Neural progenitor cell (in vitro differentiated cells): ENCODE data around the gene UBQLN1. TPM values are rescaled to one million over a fixed set of nuclear protein-coding genes. Genes with fewer than 3 reads are reported as not detected.
"Not testable (repeated sequence)": the region's sequence is repeated elsewhere in the genome, so short reads cannot be mapped to it uniquely, and the experiment has no call there.

Experiments
- DNase-seq: peaks from one replicate; pipeline ENCODE4 v3.0.0-alpha.2; 2016; ENCODE audit warnings: low spot score
- H2AFZ ChIP-seq: fragments of 200-600 bp; sonication (generic); replicated peaks from 2 replicates; pipeline ENCODE4 v1.6.1; 2016; ENCODE audit warnings: antibody characterized with exemption
- H3F3A ChIP-seq: fragments of 200-600 bp; sonication (generic); 2 replicates; pipeline ENCODE4 v1.6.1; 2016; ENCODE audit warnings: antibody characterized with exemption, low read depth
- H3K27ac ChIP-seq: fragments of 200-600 bp; sonication (generic); 2 replicates; pipeline ENCODE4 v1.5.1; 2016; ENCODE audit warnings: mild to moderate bottlenecking
- H3K27me3 ChIP-seq: fragments of 200-600 bp; sonication (generic); 2 replicates; pipeline ENCODE4 v1.6.1; 2016; ENCODE audit warnings: mild to moderate bottlenecking, moderate library complexity
- H3K36me3 ChIP-seq: fragments of 200-600 bp; sonication (generic); 2 replicates; pipeline ENCODE4 v1.5.1; 2016
- H3K4me1 ChIP-seq: fragments of 200-600 bp; sonication (generic); 2 replicates; pipeline ENCODE4 v1.6.1; 2016; ENCODE audit warnings: mixed run types
- H3K4me2 ChIP-seq: fragments of 200-600 bp; sonication (generic); 2 replicates; pipeline ENCODE4 v1.6.1; 2016
- H3K4me3 ChIP-seq: fragments of 200-600 bp; sonication (generic); 2 replicates; pipeline ENCODE4 v1.5.1; 2016
- H3K79me2 ChIP-seq: fragments of 200-600 bp; sonication (generic); 2 replicates; pipeline ENCODE4 v1.6.1; 2016; ENCODE audit warnings: low read depth
- H3K9ac ChIP-seq: fragments of 200-600 bp; sonication (generic); 2 replicates; pipeline ENCODE4 v1.6.1; 2016
- H3K9me3 ChIP-seq: fragments of 200-600 bp; sonication (generic); 2 replicates; pipeline ENCODE4 v1.5.1; 2016; ENCODE audit warnings: low read depth
- H4K20me1 ChIP-seq: fragments of 200-600 bp; sonication (generic); 2 replicates; pipeline ENCODE4 v1.6.1; 2016; ENCODE audit warnings: low read depth
- H3K27ac Mint-ChIP-seq: 3 replicates; pipeline ENCODE4 v1.8.0; 2021; ENCODE audit warnings: mixed read lengths
- H3K27me3 Mint-ChIP-seq: 2 replicates; pipeline ENCODE4 v1.8.0; 2022; ENCODE audit warnings: low read depth, mild to moderate bottlenecking, inconsistent platforms, moderate library complexity, mixed read lengths; ENCODE audit not compliant: insufficient read depth
- H3K36me3 Mint-ChIP-seq: 3 replicates; pipeline ENCODE4 v1.8.0; 2021; ENCODE audit warnings: mixed read lengths
- H3K4me1 Mint-ChIP-seq: 3 replicates; pipeline ENCODE4 v1.8.0; 2021; ENCODE audit warnings: mixed read lengths
- H3K4me3 Mint-ChIP-seq: 3 replicates; pipeline ENCODE4 v1.8.0; 2021; ENCODE audit warnings: mild to moderate bottlenecking, moderate library complexity, mixed read lengths
- H3K9me3 Mint-ChIP-seq: 3 replicates; pipeline ENCODE4 v1.8.0; 2020; ENCODE audit warnings: mixed read lengths
- EZH2 ChIP-seq: fragments of 200-600 bp; sonication (generic); IDR thresholded peaks from 2 replicates; pipeline ENCODE4 v1.6.1; 2017; ENCODE audit warnings: antibody characterized with exemption, mild to moderate bottlenecking, moderate library complexity
- EZH2phosphoT487 ChIP-seq: fragments of 200-600 bp; sonication (generic); IDR thresholded peaks from 2 replicates; pipeline ENCODE4 v1.6.1; 2017; ENCODE audit warnings: antibody characterized with exemption
- total RNA-seq: library from RNA; depleted of rRNA; stranded (reverse); fragments of >200 nt; gene quantifications from 2 replicates; pipeline ENCODE4 v1.2.3, GENCODE V29; 2015; ENCODE audit warnings: low replicate concordance
- TF ChIP-seq, protein P1 (sequence below): fragments of 200-600 bp; sonication (generic); IDR thresholded peaks from 2 replicates; pipeline ENCODE4 v1.5.1; 2017; ENCODE audit warnings: antibody characterized with exemption, mild to moderate bottlenecking

The UBQLN1 gene
- total RNA-seq, 1 donor from 2014 or later: 143 TPM

DNA sequence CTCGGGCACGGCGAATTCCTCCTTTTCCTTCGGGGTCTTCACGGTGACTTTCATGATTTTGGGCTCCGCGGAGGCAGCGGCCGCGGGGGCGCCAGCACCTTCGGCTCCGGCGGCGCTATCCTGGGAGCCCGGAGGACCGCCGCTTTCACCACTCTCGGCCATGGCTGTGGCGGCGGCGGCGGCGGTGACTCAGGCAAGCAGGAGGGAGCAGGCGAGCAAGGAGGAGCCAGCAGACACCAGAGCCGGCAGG is 315 bp downstream of the UBQLN1 start:
- no peak for DNase-seq
- H3K4me3 ChIP-seq: peak overlapping the region; percentile 77
- H3K27ac ChIP-seq: peak overlapping the region; percentile 99
- H3K9ac ChIP-seq: peak overlapping the region; percentile 90
- no peak overlapping the region for H2AFZ ChIP-seq
- H4K20me1 ChIP-seq: peaks cover 30% of the 10 kb centered on the region
- H3K27me3 Mint-ChIP-seq: no peaks in the 10 kb centered on the region
- TF ChIP-seq EZH2 (no peak), EZH2phosphoT487 (no peak)
- TF ChIP-seq, protein P1, sequence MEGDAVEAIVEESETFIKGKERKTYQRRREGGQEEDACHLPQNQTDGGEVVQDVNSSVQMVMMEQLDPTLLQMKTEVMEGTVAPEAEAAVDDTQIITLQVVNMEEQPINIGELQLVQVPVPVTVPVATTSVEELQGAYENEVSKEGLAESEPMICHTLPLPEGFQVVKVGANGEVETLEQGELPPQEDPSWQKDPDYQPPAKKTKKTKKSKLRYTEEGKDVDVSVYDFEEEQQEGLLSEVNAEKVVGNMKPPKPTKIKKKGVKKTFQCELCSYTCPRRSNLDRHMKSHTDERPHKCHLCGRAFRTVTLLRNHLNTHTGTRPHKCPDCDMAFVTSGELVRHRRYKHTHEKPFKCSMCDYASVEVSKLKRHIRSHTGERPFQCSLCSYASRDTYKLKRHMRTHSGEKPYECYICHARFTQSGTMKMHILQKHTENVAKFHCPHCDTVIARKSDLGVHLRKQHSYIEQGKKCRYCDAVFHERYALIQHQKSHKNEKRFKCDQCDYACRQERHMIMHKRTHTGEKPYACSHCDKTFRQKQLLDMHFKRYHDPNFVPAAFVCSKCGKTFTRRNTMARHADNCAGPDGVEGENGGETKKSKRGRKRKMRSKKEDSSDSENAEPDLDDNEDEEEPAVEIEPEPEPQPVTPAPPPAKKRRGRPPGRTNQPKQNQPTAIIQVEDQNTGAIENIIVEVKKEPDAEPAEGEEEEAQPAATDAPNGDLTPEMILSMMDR: no peak
- no peaks in the 10 kb centered on the region for H3K36me3 ChIP-seq
- H3K4me1 Mint-ChIP-seq: peaks cover 23% of the 10 kb centered on the region
- H3K4me2 ChIP-seq: peak overlapping the region; percentile 98
- no peak overlapping the region for H3K27ac Mint-ChIP-seq
- H3K4me3 Mint-ChIP-seq: peak overlapping the region; percentile 90
- H3K4me1 ChIP-seq: peaks cover 12% of the 10 kb centered on the region
- H3K9me3 Mint-ChIP-seq: peaks cover 10% of the 10 kb centered on the region
- no peaks in the 10 kb centered on the region for H3K9me3 ChIP-seq
- peaks cover 19% of the 10 kb centered on the region for H3K36me3 Mint-ChIP-seq
- H3K79me2 ChIP-seq: peaks cover 61% of the 10 kb centered on the region
- no peaks in the 10 kb centered on the region for H3K27me3 ChIP-seq
- H3F3A ChIP-seq: peaks cover 5% of the 10 kb centered on the region

DNA sequence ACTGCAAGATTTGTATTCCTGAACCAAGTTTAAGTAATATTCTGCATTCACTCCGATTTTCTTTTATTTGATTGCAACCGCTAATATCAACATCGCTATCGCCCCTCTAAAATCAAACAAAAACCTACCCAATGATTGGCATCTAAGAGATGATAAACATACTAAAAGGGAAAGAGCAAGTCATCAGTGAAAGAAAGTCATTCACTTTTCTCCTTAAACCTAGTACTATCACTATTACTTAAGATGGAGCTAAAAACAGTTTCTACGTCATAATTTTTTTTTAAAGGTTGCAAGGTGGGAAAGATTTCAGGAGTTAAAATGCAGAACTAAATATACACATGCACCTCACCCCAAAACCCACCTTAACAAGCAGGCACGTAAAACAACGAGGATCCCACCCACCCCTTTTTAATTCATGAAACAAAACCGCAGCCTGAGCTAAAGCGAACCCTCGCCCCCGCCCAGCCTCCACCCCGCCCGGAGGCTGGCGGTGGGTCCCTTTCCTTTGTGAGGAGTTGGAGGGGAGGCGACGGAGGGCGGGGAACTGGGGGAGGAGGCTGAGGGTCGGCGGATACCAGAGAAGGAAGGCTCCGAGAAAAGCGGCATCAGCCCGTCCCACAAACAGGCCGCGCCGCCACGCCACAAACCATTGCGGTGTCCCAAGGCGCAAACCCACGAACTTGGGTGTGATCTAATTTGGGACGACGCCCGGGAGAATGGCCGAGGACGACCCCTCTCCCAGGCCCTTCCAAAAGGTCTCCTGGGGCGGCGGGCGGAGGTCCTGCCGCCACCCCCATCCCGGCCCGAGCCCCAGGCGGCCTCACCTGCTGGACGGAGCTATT is 861 bp downstream of the UBQLN1 start:
- Histone ChIP-seq H3K27ac (peak overlapping the region; percentile 99), H2AFZ (peak overlapping the region; percentile 35), H4K20me1 (peaks cover 36% of the 10 kb centered on the region), H3K4me2 (peak overlapping the region; percentile 98), H3K79me2 (peaks cover 66% of the 10 kb centered on the region), H3K4me3 (peak overlapping the region; percentile 77), H3F3A (peaks cover 5% of the 10 kb centered on the region), H3K4me1 (peaks cover 15% of the 10 kb centered on the region), H3K36me3 (no peaks in the 10 kb centered on the region), H3K27me3 (no peaks in the 10 kb centered on the region), H3K9ac (peak overlapping the region; percentile 90), H3K9me3 (no peaks in the 10 kb centered on the region)
- H3K4me3 Mint-ChIP-seq: peak overlapping the region; percentile 90
- peaks cover 23% of the 10 kb centered on the region for H3K36me3 Mint-ChIP-seq
- H3K27ac Mint-ChIP-seq: peak overlapping the region; percentile 81
- H3K27me3 Mint-ChIP-seq: no peaks in the 10 kb centered on the region
- peaks cover 27% of the 10 kb centered on the region for H3K4me1 Mint-ChIP-seq
- peaks cover 10% of the 10 kb centered on the region for H3K9me3 Mint-ChIP-seq
- TF ChIP-seq EZH2 (no peak), EZH2phosphoT487 (no peak)
- TF ChIP-seq, protein P1: no peak
- DNase-seq: peak; percentile 90

DNA sequence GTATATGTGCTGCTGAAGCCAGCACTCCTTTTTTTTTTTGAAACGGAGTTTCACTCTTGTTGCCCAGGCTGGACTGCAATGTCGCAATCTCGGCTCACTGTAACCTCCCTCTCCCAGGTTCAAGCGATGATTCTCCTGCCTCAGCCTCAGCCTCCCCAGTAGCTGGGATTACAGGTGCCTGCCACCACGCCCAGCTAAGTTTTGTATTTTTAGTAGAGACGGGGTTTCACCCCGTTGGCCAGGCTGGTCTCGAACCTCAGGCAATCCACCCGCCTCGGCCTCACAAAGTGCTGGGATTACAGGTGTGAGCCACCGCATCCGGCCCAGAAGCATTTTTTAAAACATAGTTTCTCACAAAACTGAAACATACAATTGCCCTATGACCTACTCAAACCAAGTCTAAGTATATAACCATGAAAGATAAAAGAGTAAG is 2.5 kb downstream of the UBQLN1 start:
- not testable (repeated sequence) for DNase-seq, H3F3A ChIP-seq, H3K27ac ChIP-seq, H3K27me3 Mint-ChIP-seq, H3K27ac Mint-ChIP-seq, H3K36me3 ChIP-seq, H3K27me3 ChIP-seq, H2AFZ ChIP-seq, H3K9ac ChIP-seq, H3K9me3 ChIP-seq
- Histone ChIP-seq H3K4me1 (peaks cover 24% of the 10 kb centered on the region), H3K79me2 (peaks cover 83% of the 10 kb centered on the region), H4K20me1 (peaks cover 52% of the 10 kb centered on the region), H3K4me3 (peak overlapping the region; percentile 77), H3K4me2 (peak overlapping the region; percentile 98)
- H3K4me1 Mint-ChIP-seq: peaks cover 29% of the 10 kb centered on the region
- H3K9me3 Mint-ChIP-seq: peaks cover 10% of the 10 kb centered on the region
- peaks cover 27% of the 10 kb centered on the region for H3K36me3 Mint-ChIP-seq
- H3K4me3 Mint-ChIP-seq: peak overlapping the region; percentile 90

DNA sequence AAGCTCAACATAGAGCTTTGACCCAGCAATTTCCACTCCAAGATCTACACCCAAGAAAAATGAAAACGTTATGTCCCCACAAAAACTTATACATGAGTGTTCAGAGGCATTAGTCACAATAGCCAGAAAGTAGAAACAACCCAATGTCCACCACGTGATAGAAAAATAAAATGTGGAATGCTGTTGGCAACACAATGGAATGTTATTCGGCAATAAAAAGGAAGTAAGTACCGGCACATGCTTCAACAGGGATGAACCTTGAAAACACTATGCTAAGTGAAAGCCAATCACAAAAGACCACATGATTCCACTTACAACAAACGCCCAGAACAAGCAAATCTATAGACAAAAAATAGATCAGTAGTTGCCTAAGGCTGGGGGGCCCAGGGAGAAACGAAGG is 6.0 kb downstream of the UBQLN1 start:
- TF ChIP-seq EZH2phosphoT487 (no peak), EZH2 (no peak)
- TF ChIP-seq, protein P1: no peak
- H3K27ac Mint-ChIP-seq: no peak overlapping the region
- H3K36me3 Mint-ChIP-seq: peaks cover 31% of the 10 kb centered on the region
- H3K4me1 Mint-ChIP-seq: peaks cover 21% of the 10 kb centered on the region
- H3K9me3 Mint-ChIP-seq: peaks cover 10% of the 10 kb centered on the region
- no peaks in the 10 kb centered on the region for H3F3A ChIP-seq
- no peak overlapping the region for H3K27ac ChIP-seq
- no peaks in the 10 kb centered on the region for H3K36me3 ChIP-seq
- no peak overlapping the region for H3K9ac ChIP-seq
- H3K9me3 ChIP-seq: no peaks in the 10 kb centered on the region
- H3K79me2 ChIP-seq: peaks cover 100% of the 10 kb centered on the region
- H3K4me3 ChIP-seq: no peak overlapping the region
- H4K20me1 ChIP-seq: peaks cover 77% of the 10 kb centered on the region
- no peaks in the 10 kb centered on the region for H3K27me3 Mint-ChIP-seq
- H3K4me1 ChIP-seq: peaks cover 19% of the 10 kb centered on the region
- no peak overlapping the region for H3K4me3 Mint-ChIP-seq
- DNase-seq: no peak
- H3K4me2 ChIP-seq: no peak overlapping the region
- no peak overlapping the region for H2AFZ ChIP-seq
- H3K27me3 ChIP-seq: no peaks in the 10 kb centered on the region
